Loucy (cell line): Measurements from ENCODE around the gene NLGN1.

Experiments
- H2AFZ ChIP-seq: fragments of 200-600 bp; sonication (generic); 2 replicates; pipeline ENCODE4 v1.6.0; 2016; ENCODE audit warnings: antibody characterized with exemption, mild to moderate bottlenecking, low read length, moderate library complexity
- H3F3A ChIP-seq: fragments of 200-600 bp; 2 replicates; pipeline ENCODE4 v1.6.0; 2016; ENCODE audit warnings: antibody characterized with exemption, low read depth, mild to moderate bottlenecking
- H3K27me3 ChIP-seq: fragments of 200-600 bp; sonication (generic); 2 replicates; pipeline ENCODE4 v1.6.1; 2014; ENCODE audit warnings: low read length, mild to moderate bottlenecking; ENCODE audit not compliant: insufficient read depth, poor library complexity, severe bottlenecking
- H3K36me3 ChIP-seq: fragments of 200-600 bp; sonication (generic); 2 replicates; pipeline ENCODE4 v1.6.1; 2016; ENCODE audit warnings: low read length; ENCODE audit not compliant: insufficient read depth
- H3K4me1 ChIP-seq: fragments of 200-600 bp; sonication (generic); 2 replicates; pipeline ENCODE4 v1.5.1; 2014; ENCODE audit warnings: low read length, mild to moderate bottlenecking; ENCODE audit not compliant: insufficient read depth, poor library complexity, severe bottlenecking
- H3K4me2 ChIP-seq: fragments of 200-600 bp; sonication (generic); 2 replicates; pipeline ENCODE4 v1.6.0; 2014; ENCODE audit warnings: antibody characterized with exemption, low read length, low read depth, mild to moderate bottlenecking; ENCODE audit not compliant: poor library complexity, severe bottlenecking
- H3K4me3 ChIP-seq: fragments of 200-600 bp; sonication (generic); 2 replicates; pipeline ENCODE4 v1.5.1; 2014; ENCODE audit warnings: low read length, mild to moderate bottlenecking, mixed read lengths; ENCODE audit not compliant: poor library complexity, severe bottlenecking
- H3K79me2 ChIP-seq: fragments of 200-600 bp; sonication (generic); 2 replicates; pipeline ENCODE4 v1.6.1; 2014; ENCODE audit warnings: low read length; ENCODE audit not compliant: insufficient read depth
- H3K9ac ChIP-seq: fragments of 200-600 bp; sonication (generic); 2 replicates; pipeline ENCODE4 v1.6.0; 2014; ENCODE audit warnings: mild to moderate bottlenecking, low read depth, low read length, moderate library complexity; ENCODE audit not compliant: poor library complexity, severe bottlenecking
- H3K9me2 ChIP-seq: fragments of 200-600 bp; sonication (generic); replicated peaks from 2 replicates; pipeline ENCODE4 v1.6.1; 2016; ENCODE audit warnings: low read depth, low read length, mixed read lengths
- H3K9me3 ChIP-seq: fragments of 200-600 bp; sonication (generic); 2 replicates; pipeline ENCODE4 v1.6.1; 2014; ENCODE audit warnings: mild to moderate bottlenecking, antibody characterized with exemption, low read length, low read depth; ENCODE audit not compliant: insufficient read depth
- H4K20me1 ChIP-seq: fragments of 200-600 bp; sonication (generic); 2 replicates; pipeline ENCODE4 v1.6.0; 2014; ENCODE audit warnings: antibody characterized with exemption, low read length, mild to moderate bottlenecking; ENCODE audit not compliant: insufficient read depth, poor library complexity, severe bottlenecking
- EZH2phosphoT487 ChIP-seq: fragments of 200-600 bp; IDR thresholded peaks from 2 replicates; pipeline ENCODE4 v1.6.1; 2018; ENCODE audit warnings: antibody characterized with exemption, mild to moderate bottlenecking, moderate library complexity, borderline replicate concordance
- TF ChIP-seq, protein P1 (sequence below): fragments of 200-600 bp; sonication (generic); conservative IDR thresholded peaks from 2 replicates; pipeline ENCODE4 v1.5.1; 2014; ENCODE audit warnings: mild to moderate bottlenecking, antibody characterized with exemption, low read length

NLGN1 gene

DNA sequence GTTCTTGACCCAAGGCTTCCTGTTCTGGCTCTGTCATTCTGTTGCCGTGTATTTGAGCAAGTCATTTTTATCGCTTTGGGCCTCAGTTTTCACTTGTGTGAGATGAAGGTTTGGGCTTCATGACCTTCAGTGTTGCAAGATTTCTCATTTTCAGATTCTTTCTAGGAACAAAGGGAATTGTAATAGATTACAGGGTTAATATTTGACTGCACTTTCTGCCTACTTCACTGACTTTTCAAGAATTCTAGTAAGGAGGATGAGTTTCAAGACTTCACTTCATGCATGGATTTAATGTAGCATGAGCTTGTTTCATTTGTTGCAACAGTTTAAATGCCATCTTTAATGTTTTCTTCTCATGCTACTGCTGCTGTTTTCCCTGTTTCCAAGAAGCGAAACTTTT, 226.5 kb downstream of the NLGN1 start:
- Histone ChIP-seq H3K4me1 (peaks cover 42% of the 10 kb centered on the region), H3K27me3 (no peaks in the 10 kb centered on the region), H3K79me2 (no peaks in the 10 kb centered on the region), H3K36me3 (no peaks in the 10 kb centered on the region), H3K9me3 (no peaks in the 10 kb centered on the region), H3K9ac (no peak overlapping the region), H3K9me2 (no peaks in the 10 kb centered on the region), H3K4me3 (no peak overlapping the region), H2AFZ (no peak overlapping the region), H4K20me1 (no peaks in the 10 kb centered on the region), H3F3A (no peaks in the 10 kb centered on the region), H3K4me2 (no peak overlapping the region)
- TF ChIP-seq EZH2phosphoT487: no peak
- TF ChIP-seq, protein P1, sequence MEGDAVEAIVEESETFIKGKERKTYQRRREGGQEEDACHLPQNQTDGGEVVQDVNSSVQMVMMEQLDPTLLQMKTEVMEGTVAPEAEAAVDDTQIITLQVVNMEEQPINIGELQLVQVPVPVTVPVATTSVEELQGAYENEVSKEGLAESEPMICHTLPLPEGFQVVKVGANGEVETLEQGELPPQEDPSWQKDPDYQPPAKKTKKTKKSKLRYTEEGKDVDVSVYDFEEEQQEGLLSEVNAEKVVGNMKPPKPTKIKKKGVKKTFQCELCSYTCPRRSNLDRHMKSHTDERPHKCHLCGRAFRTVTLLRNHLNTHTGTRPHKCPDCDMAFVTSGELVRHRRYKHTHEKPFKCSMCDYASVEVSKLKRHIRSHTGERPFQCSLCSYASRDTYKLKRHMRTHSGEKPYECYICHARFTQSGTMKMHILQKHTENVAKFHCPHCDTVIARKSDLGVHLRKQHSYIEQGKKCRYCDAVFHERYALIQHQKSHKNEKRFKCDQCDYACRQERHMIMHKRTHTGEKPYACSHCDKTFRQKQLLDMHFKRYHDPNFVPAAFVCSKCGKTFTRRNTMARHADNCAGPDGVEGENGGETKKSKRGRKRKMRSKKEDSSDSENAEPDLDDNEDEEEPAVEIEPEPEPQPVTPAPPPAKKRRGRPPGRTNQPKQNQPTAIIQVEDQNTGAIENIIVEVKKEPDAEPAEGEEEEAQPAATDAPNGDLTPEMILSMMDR: no peak

DNA sequence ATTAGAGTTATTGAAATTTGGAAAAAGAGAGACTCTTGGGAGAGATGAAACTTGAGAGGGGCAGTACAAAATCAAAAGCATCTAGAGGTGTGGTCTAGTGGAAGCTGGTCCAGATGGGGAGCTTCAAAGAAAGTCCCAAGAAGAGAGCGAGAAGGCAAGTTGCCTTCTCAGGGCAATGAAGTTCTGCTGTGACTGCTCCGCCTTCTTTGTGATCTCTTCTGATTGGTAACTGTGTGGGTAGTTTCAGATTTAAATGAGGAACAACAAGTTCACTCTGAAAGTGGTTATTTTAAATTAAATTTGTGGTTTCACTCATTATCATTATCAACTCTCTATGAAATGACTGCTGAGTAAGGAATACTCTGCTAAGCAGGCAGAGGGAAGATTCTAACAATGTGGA, 233.3 kb downstream of the NLGN1 start:
- Histone ChIP-seq H3K4me2 (no peak overlapping the region), H3K27me3 (no peaks in the 10 kb centered on the region)

DNA sequence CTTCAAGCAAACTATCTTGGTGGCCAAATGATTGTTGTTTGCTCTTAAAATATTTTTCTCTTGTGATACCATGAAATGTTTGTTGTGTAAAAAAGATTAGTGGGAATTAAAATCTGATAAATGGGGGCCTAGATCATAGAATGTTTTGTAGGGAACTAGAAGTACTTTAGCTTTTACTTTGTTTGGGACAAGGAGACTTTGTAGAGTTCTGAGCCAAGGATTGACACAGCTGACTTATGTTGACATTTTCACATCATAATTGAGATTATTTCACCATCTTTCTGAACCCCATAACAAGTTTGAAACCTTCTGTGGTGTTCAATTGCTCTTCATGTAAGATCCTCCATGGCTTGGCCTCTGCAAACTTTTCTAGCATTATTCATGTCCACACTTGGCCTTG, 235.4 kb downstream of the NLGN1 start:
- H3K9me3 ChIP-seq: no peaks in the 10 kb centered on the region
- H3K4me1 ChIP-seq: no peaks in the 10 kb centered on the region
- TF ChIP-seq, protein P1: no peak
- no peak for TF ChIP-seq EZH2phosphoT487
- no peak overlapping the region for H3K4me3 ChIP-seq
- no peaks in the 10 kb centered on the region for H3K79me2 ChIP-seq
- H4K20me1 ChIP-seq: no peaks in the 10 kb centered on the region
- no peaks in the 10 kb centered on the region for H3F3A ChIP-seq
- H2AFZ ChIP-seq: no peak overlapping the region
- H3K9ac ChIP-seq: no peak overlapping the region
- no peak overlapping the region for H3K4me2 ChIP-seq
- H3K9me2 ChIP-seq: no peaks in the 10 kb centered on the region
- H3K36me3 ChIP-seq: no peaks in the 10 kb centered on the region
- no peaks in the 10 kb centered on the region for H3K27me3 ChIP-seq

More for the DNA sequence above, 233.3 kb downstream of the NLGN1 start:
- no peaks in the 10 kb centered on the region for H3K36me3 ChIP-seq
- no peak overlapping the region for H3K9ac ChIP-seq
- no peaks in the 10 kb centered on the region for H3K9me3 ChIP-seq
- no peaks in the 10 kb centered on the region for H3K4me1 ChIP-seq
- no peak overlapping the region for H2AFZ ChIP-seq
- H4K20me1 ChIP-seq: no peaks in the 10 kb centered on the region
- no peaks in the 10 kb centered on the region for H3F3A ChIP-seq
- no peaks in the 10 kb centered on the region for H3K9me2 ChIP-seq
- TF ChIP-seq EZH2phosphoT487: no peak
- TF ChIP-seq, protein P1: no peak
- H3K4me3 ChIP-seq: no peak overlapping the region
- H3K79me2 ChIP-seq: no peaks in the 10 kb centered on the region
